Measurements from ENCODE around the gene DNASE1L3. TPM values are rescaled to one million over a fixed set of nuclear protein-coding genes. Genes with fewer than 3 reads are reported as not detected.
A peak's percentile ranks its signal among the peaks of the same experiment; 100 is the strongest.

The DNASE1L3 gene
- total and polyA plus RNA-seq, 2 of the 13 experiments (the other 11 are each of a cell fraction or from before 2014, with no cell fraction given) = 0.86 to 1.7 TPM

DNA sequence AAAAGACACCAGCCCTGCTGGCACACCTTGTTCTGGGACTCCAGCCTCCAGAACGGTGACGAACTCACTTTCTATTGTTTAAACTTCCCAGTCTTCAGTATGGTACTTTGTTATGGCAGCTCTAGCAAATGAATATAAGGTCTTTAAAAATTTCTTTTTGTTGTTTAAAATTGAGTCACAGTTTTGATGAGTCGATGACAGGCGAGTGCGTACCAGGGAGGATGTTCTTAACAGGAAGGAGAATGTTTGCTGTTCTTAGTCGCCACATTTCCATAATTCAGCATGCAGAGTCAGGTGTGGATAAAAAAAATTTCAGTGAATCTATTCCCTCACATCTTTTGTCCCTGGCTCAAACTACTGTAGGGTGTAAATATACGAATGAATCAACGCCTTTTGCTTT lies 12.4 kb downstream of the DNASE1L3 start:
- H3K4me2 ChIP-seq (ENCODE audit: low read depth, low read length) = no peak overlapping the region
- FAIRE-seq (no peak), ATAC-seq (no peak), DNase-seq (ENCODE audit: low spot score) (no peak)
- no peak overlapping the region for H2AFZ ChIP-seq (ENCODE audit: low read length)
- H3K9ac ChIP-seq (ENCODE audit: insufficient read depth, low read depth, low read length) = no peak overlapping the region
- TF ChIP-seq FOXA1 (IDR thresholded peaks at IDR 0.05) (no peak), FOXA1 (CRISPR knock-in tag; IDR thresholded peaks at IDR 0.05) (no peak), IRX3 (CRISPR knock-in tag; IDR thresholded peaks at IDR 0.05; ENCODE audit: borderline replicate concordance, low read depth) (no peak), TCF12 (IDR thresholded peaks at IDR 0.05) (no peak), TCF12 (CRISPR knock-in tag; IDR thresholded peaks at IDR 0.05) (no peak), HNRNPH1 (optimal IDR thresholded peaks at IDR 0.05; ENCODE audit: low read depth, low read length) (no peak), ZBTB20 (CRISPR knock-in tag; IDR thresholded peaks at IDR 0.05; ENCODE audit: borderline replicate concordance, low read depth) (no peak), KMT2A (CRISPR knock-in tag; IDR thresholded peaks at IDR 0.05) (no peak), ATAD3A (CRISPR knock-in tag; IDR thresholded peaks at IDR 0.05) (no peak), ZNF703 (CRISPR knock-in tag; IDR thresholded peaks at IDR 0.05; ENCODE audit: borderline replicate concordance) (no peak), MAFG (CRISPR knock-in tag; IDR thresholded peaks at IDR 0.05) (no peak), ZNF260 (CRISPR knock-in tag; IDR thresholded peaks at IDR 0.05; ENCODE audit: borderline replicate concordance, low read depth) (no peak), ZFP41 (CRISPR knock-in tag; IDR thresholded peaks at IDR 0.05; ENCODE audit: borderline replicate concordance) (no peak), ZNF101 (CRISPR knock-in tag; IDR thresholded peaks at IDR 0.05; ENCODE audit: borderline replicate concordance, low read depth) (no peak), NCOA5 (CRISPR knock-in tag; IDR thresholded peaks at IDR 0.05) (no peak), XBP1 (CRISPR knock-in tag; IDR thresholded peaks at IDR 0.05) (no peak), PTBP1 (IDR thresholded peaks at IDR 0.05; ENCODE audit: low read depth, low read length, poor library complexity, severe bottlenecking) (no peak)
- TF ChIP-seq, protein P1, sequence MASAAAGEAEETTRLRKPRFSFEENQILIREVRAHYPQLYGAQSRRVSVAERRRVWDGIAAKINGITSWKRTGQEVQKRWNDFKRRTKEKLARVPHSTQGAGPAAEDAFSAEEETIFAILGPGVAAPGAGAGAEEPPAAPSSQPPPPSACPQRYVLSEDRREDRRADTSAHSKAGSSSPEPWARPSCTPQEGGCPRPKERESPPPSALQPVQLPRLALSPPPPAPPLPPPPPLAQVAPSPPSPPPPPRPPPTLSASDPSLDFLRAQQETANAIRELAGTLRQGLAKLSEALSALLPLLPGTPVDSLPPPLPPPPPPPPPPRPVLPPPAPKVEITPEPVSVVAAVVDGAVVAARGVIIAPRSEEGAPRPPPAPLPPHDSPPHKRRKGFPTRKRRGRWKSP (CRISPR knock-in tag; IDR thresholded peaks at IDR 0.05) = no peak
- H3K27me3 ChIP-seq (ENCODE audit: control insufficient read depth in 1 of 2, insufficient read depth in 2 of 2, low read length in 2 of 2) = no peaks in the 10 kb centered on the region
- intact Hi-C loops (cut with micrococcal nuclease; ENCODE audit: unreplicated experiment) (no loop called here), in situ Hi-C loops (cut with HindIII; ENCODE audit: extremely low pct_ligation_motif_present, low pct_unique_long_range_greater_than_20kb) (no loop called here)
- BruUV-seq (replicated peaks) = no TSS peak
- POLR2A ChIA-PET = no interaction called here
- H3K4me3 ChIP-seq (replicated peaks in 1 of 3; ENCODE audit: insufficient read depth in 1 of 3, low read depth in 2 of 3, low read length in 3 of 3) = no peak overlapping the region
- H3K4me1 ChIP-seq (ENCODE audit: insufficient read depth, low read length) = peaks cover 89% of the 10 kb centered on the region
- H3K27ac ChIP-seq (ENCODE audit: extremely low read length, insufficient read depth, low read length) = peak overlapping the region; percentile 11
- no peaks in the 10 kb centered on the region for H3K79me2 ChIP-seq (ENCODE audit: insufficient read depth, low read length)
- no peaks in the 10 kb centered on the region for H4K20me1 ChIP-seq (ENCODE audit: insufficient read depth, low read length)
- no peaks in the 10 kb centered on the region for H3K9me3 ChIP-seq (ENCODE audit: low read length)
- CTCF ChIA-PET (ENCODE audit: low intra/inter-chr PET ratio, low total read pairs) = no interaction called here
- WGBS (ENCODE audit: low lambda C conversion rate) = 96% methylated on average over 8 of the region's 8 CpGs
- no peaks in the 10 kb centered on the region for H3K36me3 ChIP-seq (replicated peaks in 1 of 2; ENCODE audit: control insufficient read depth in 1 of 2, insufficient read depth in 2 of 2, low read length in 2 of 2)
